ENCODE results near the gene HEXIM2.

The HEXIM2 gene

GRCh38 chr17:45175759-45176115 is 14.1 kb downstream of the HEXIM2 start:
- no peak overlapping the region for H3K27ac Mint-ChIP-seq
- DNase-seq = no peak
- H3K4me3 Mint-ChIP-seq = peak overlapping the region; percentile 44
- H3K4me1 Mint-ChIP-seq = peaks cover 51% of the 10 kb centered on the region
- H3K27me3 Mint-ChIP-seq (ENCODE audit: low read depth, poor library complexity) = no peaks in the 10 kb centered on the region
- H3K36me3 Mint-ChIP-seq (ENCODE audit: low read depth) = no peaks in the 10 kb centered on the region
- no peak for TF ChIP-seq CTCF (IDR thresholded peaks at IDR 0.05)
- no peaks in the 10 kb centered on the region for H3K9me3 Mint-ChIP-seq

- no peak for TF ChIP-seq CTCF (IDR thresholded peaks at IDR 0.05)
- Mint-ChIP-seq H3K4me3 (no peak overlapping the region), H3K4me1 (peaks cover 38% of the 10 kb centered on the region), H3K27me3 (ENCODE audit: low read depth, poor library complexity) (no peaks in the 10 kb centered on the region), H3K36me3 (ENCODE audit: low read depth) (no peaks in the 10 kb centered on the region), H3K9me3 (no peaks in the 10 kb centered on the region), H3K27ac (no peak overlapping the region)
- no peak for DNase-seq
These were observed 15.9 kb downstream of the HEXIM2 start for GRCh38 chr17:45177563-45177962.

GRCh38 chr17:45184144-45184543 is 22.5 kb downstream of the HEXIM2 start:
- no peak overlapping the region for H3K27ac Mint-ChIP-seq
- DNase-seq = no peak
- H3K27me3 Mint-ChIP-seq (ENCODE audit: low read depth, poor library complexity) = no peaks in the 10 kb centered on the region
- TF ChIP-seq CTCF (IDR thresholded peaks at IDR 0.05) = no peak
- H3K36me3 Mint-ChIP-seq (ENCODE audit: low read depth) = no peaks in the 10 kb centered on the region
- no peak overlapping the region for H3K4me3 Mint-ChIP-seq
- H3K4me1 Mint-ChIP-seq = peaks cover 15% of the 10 kb centered on the region
- H3K9me3 Mint-ChIP-seq = no peaks in the 10 kb centered on the region

GRCh38 chr17:45186801-45187354 is 25.2 kb downstream of the HEXIM2 start:
- H3K4me3 Mint-ChIP-seq = no peak overlapping the region
- H3K4me1 Mint-ChIP-seq = peaks cover 16% of the 10 kb centered on the region
- no peak overlapping the region for H3K27ac Mint-ChIP-seq
- no peak for TF ChIP-seq CTCF (IDR thresholded peaks at IDR 0.05)
- H3K27me3 Mint-ChIP-seq (ENCODE audit: low read depth, poor library complexity) = no peaks in the 10 kb centered on the region
- no peak for DNase-seq
- H3K9me3 Mint-ChIP-seq = peaks cover 3% of the 10 kb centered on the region
- no peaks in the 10 kb centered on the region for H3K36me3 Mint-ChIP-seq (ENCODE audit: low read depth)

GRCh38 chr17:45189009-45189408 is 27.3 kb downstream of the HEXIM2 start:
- Mint-ChIP-seq H3K27me3 (ENCODE audit: low read depth, poor library complexity) (no peaks in the 10 kb centered on the region), H3K36me3 (ENCODE audit: low read depth) (no peaks in the 10 kb centered on the region), H3K4me1 (peaks cover 12% of the 10 kb centered on the region), H3K27ac (no peak overlapping the region), H3K9me3 (peaks cover 3% of the 10 kb centered on the region), H3K4me3 (no peak overlapping the region)
- no peak for DNase-seq
- TF ChIP-seq CTCF (IDR thresholded peaks at IDR 0.05) = no peak

- H3K27me3 Mint-ChIP-seq (ENCODE audit: low read depth, poor library complexity) = no peaks in the 10 kb centered on the region
- TF ChIP-seq CTCF (IDR thresholded peaks at IDR 0.05) = no peak
- H3K4me3 Mint-ChIP-seq = no peak overlapping the region
- peaks cover 3% of the 10 kb centered on the region for H3K9me3 Mint-ChIP-seq
- peaks cover 10% of the 10 kb centered on the region for H3K4me1 Mint-ChIP-seq
- no peak overlapping the region for H3K27ac Mint-ChIP-seq
- H3K36me3 Mint-ChIP-seq (ENCODE audit: low read depth) = no peaks in the 10 kb centered on the region
- no peak for DNase-seq
These were observed 29.0 kb downstream of the HEXIM2 start for GRCh38 chr17:45190503-45191255.
